Measurements from ENCODE around the gene LMOD3. TPM values are rescaled to one million over a fixed set of nuclear protein-coding genes. Genes with fewer than 3 reads are reported as not detected.

LMOD3 gene
- total and polyA plus RNA-seq, 2 of the 8 experiments (the other 6 are each of a cell fraction or from before 2014, with no cell fraction given), result not detected

DNA sequence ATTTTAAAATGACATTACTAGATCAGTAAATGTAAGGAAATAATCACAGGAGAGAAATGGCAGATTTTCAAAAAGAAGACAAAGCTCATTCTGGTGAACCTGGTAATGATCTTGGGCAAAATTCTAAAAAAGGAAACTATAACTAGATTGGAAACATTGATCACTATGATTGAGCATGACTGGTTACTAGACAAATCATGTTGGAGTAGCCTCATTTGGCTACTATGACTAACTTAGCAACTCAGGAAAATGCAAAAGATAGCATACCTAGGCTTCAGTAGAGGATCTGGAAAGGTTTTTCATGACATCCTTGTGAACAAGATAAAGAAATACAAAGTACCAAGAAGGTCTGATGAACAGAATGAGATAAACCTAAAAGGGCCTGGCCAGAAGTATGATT is 62.7 kb downstream of the LMOD3 start:
- no peak overlapping the region for H2BK20ac ChIP-seq (ENCODE audit: low read length)
- peaks cover 10 to 74% (median 33%) of the 10 kb centered on the region in 4 experiments; a peak in 7 of 8 replicates for H3K36me3 ChIP-seq (ENCODE audit: control insufficient read depth in 2 of 4, insufficient read depth in 4 of 4, low read length in 3 of 4)
- H3K23ac ChIP-seq (ENCODE audit: insufficient read length), result no peak overlapping the region
- no peak overlapping the region for H3K4ac ChIP-seq (replicated peaks; ENCODE audit: insufficient read length, low read depth, low read length)
- no peak overlapping the region for H3K18ac ChIP-seq (ENCODE audit: extremely low read depth, low read length)
- no peak for DNase-seq (ENCODE audit: low read depth in 1 of 2, low spot score in 2 of 2)
- H3K14ac ChIP-seq (ENCODE audit: insufficient read length), result no peak overlapping the region
- no peaks in the 10 kb centered on the region for H3K79me1 ChIP-seq (ENCODE audit: low read depth, low read length)
- no peaks in the 10 kb centered on the region for H4K20me1 ChIP-seq (replicated peaks in 1 of 2; ENCODE audit: control insufficient read depth in 1 of 2, insufficient read depth in 2 of 2, low read length in 2 of 2)
- ChIA-PET CTCF (ENCODE audit: partially characterized antibody) (no interaction called here), POLR2A (ENCODE audit: partially characterized antibody) (interaction anchor here (0.6 kb wide), 1 partner anchor 13 kb away, joined by 3 read pairs; no protein-coding TSS in a partner anchor)
- no peaks in the 10 kb centered on the region for H3K9me3 ChIP-seq (ENCODE audit: insufficient read depth in 2 of 2, low read depth in 1 of 2, low read length in 1 of 2)
- H2AK5ac ChIP-seq (ENCODE audit: low read depth, low read length), result no peak overlapping the region
- no peak overlapping the region for H2BK12ac ChIP-seq (ENCODE audit: low read depth, low read length)
- no peak overlapping the region for H2BK15ac ChIP-seq (ENCODE audit: low read length)
- H4K91ac ChIP-seq (replicated peaks; ENCODE audit: insufficient read length, low read length), result no peak overlapping the region
- no peak overlapping the region for H4K8ac ChIP-seq (ENCODE audit: extremely low read depth, insufficient read depth, low read length)
- FAIRE-seq, result no peak
- no peak overlapping the region for H3K4me2 ChIP-seq (ENCODE audit: insufficient read depth in 1 of 2, low read depth in 2 of 2, low read length in 2 of 2)
- H2BK120ac ChIP-seq (replicated peaks; ENCODE audit: low read depth, low read length), result no peak overlapping the region
- no peak overlapping the region for H2BK5ac ChIP-seq (ENCODE audit: low read depth, low read length)
- no peaks in the 10 kb centered on the region for H3K23me2 ChIP-seq (ENCODE audit: low read depth, low read length)
- no peak overlapping the region for H4K5ac ChIP-seq (ENCODE audit: insufficient read length, low read depth, low read length)
- no peak overlapping the region for H3K4me3 ChIP-seq (ENCODE audit: extremely low read depth in 1 of 4, insufficient read depth in 2 of 4, low read depth in 3 of 4, low read length in 4 of 4)
- TF ChIP-seq GTF2F1 (IDR thresholded peaks at IDR 0.05; ENCODE audit: borderline replicate concordance, low read depth, low read length) (no peak), CBX8 (IDR thresholded peaks at IDR 0.05; ENCODE audit: borderline replicate concordance, low read depth, low read length) (no peak), CTBP2 (IDR thresholded peaks at IDR 0.05; ENCODE audit: borderline replicate concordance, insufficient read depth, insufficient read length, low read length) (no peak), SRF (IDR thresholded peaks at IDR 0.05; ENCODE audit: low read depth, low read length) (no peak), POU5F1 (IDR thresholded peaks at IDR 0.05; ENCODE audit: low read depth, low read length) (no peak), BCL11A (IDR thresholded peaks at IDR 0.05; ENCODE audit: low read depth in 2 of 2, low read length in 2 of 2) (no peak), GABPA (IDR thresholded peaks at IDR 0.05; ENCODE audit: borderline replicate concordance, insufficient read depth, low read length) (no peak), SIN3A (conservative IDR thresholded peaks at IDR 0.05 in 1 of 2, IDR thresholded peaks at IDR 0.05 in 1 of 2; ENCODE audit: low read depth in 1 of 2, low read length in 2 of 2) (no peak), CBX5 (IDR thresholded peaks at IDR 0.05; ENCODE audit: low read depth, low read length) (no peak), RFX5 (IDR thresholded peaks at IDR 0.05; ENCODE audit: borderline replicate concordance, low read depth, low read length) (no peak), CHD1 (IDR thresholded peaks at IDR 0.05; ENCODE audit: low read depth, low read length) (no peak), SIX5 (IDR thresholded peaks at IDR 0.05; ENCODE audit: low read depth, low read length) (no peak), POLR2A (IDR thresholded peaks at IDR 0.05; ENCODE audit: control extremely low read depth in 1 of 2, low read depth in 2 of 2, low read length in 2 of 2) (no peak)
- TF ChIP-seq, protein P1, sequence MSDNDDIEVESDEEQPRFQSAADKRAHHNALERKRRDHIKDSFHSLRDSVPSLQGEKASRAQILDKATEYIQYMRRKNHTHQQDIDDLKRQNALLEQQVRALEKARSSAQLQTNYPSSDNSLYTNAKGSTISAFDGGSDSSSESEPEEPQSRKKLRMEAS (IDR thresholded peaks at IDR 0.05), result no peak
- TF ChIP-seq, protein P2, sequence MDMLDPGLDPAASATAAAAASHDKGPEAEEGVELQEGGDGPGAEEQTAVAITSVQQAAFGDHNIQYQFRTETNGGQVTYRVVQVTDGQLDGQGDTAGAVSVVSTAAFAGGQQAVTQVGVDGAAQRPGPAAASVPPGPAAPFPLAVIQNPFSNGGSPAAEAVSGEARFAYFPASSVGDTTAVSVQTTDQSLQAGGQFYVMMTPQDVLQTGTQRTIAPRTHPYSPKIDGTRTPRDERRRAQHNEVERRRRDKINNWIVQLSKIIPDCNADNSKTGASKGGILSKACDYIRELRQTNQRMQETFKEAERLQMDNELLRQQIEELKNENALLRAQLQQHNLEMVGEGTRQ (IDR thresholded peaks at IDR 0.05; ENCODE audit: low read length), result no peak
- H3K27ac ChIP-seq (ENCODE audit: low read depth, low read length), result no peak overlapping the region
- no peaks in the 10 kb centered on the region for H3K4me1 ChIP-seq (replicated peaks in 1 of 4; ENCODE audit: control insufficient read depth in 3 of 4, insufficient read depth in 4 of 4, low read length in 3 of 4)
- no peak overlapping the region for H3K9ac ChIP-seq (replicated peaks in 1 of 4; ENCODE audit: extremely low read depth in 1 of 4, low read depth in 3 of 4, low read length in 3 of 4)
- H2AFZ ChIP-seq (ENCODE audit: low read length), result no peak overlapping the region
- no peaks in the 10 kb centered on the region for H3K27me3 ChIP-seq (replicated peaks in 1 of 4; ENCODE audit: control insufficient read depth in 3 of 4, extremely low read depth in 1 of 4, insufficient read depth in 3 of 4, low read length in 3 of 4)
- H3K56ac ChIP-seq (replicated peaks; ENCODE audit: insufficient read length, low read depth, low read length), result no peak overlapping the region
- H3K79me2 ChIP-seq (ENCODE audit: control insufficient read depth in 1 of 2, insufficient read depth in 2 of 2, low read length in 2 of 2), result no peaks in the 10 kb centered on the region

All from H1 (cell line).